Measurements from ENCODE around the gene DCBLD1. TPM values are rescaled to one million over a fixed set of nuclear protein-coding genes. Genes with fewer than 3 reads are reported as not detected.

The DCBLD1 gene
- polyA plus RNA-seq, 3 donors = 2.9 to 3.3 (median 3.1) TPM

GRCh38 chr6:117568247-117568646 is 85.8 kb downstream of the DCBLD1 start:
- H3K27ac ChIP-seq (ENCODE audit: low read depth in 1 of 2, low read length in 2 of 2) = no peak overlapping the region
- H3K27ac Mint-ChIP-seq = no peak overlapping the region
- H3K4me3 ChIP-seq (replicated peaks in 1 of 3; ENCODE audit: low read depth in 2 of 3, low read length in 3 of 3) = no peak overlapping the region
- no peaks in the 10 kb centered on the region for H3K4me1 Mint-ChIP-seq
- intact Hi-C loops (cut with micrococcal nuclease) = no loop called here
- no CpG with 5 or more reads among the region's 2 CpGs for WGBS (ENCODE audit: insufficient coverage)
- peaks cover 0 to 1% (median 0%) of the 10 kb centered on the region in 3 donors for H3K27me3 Mint-ChIP-seq (ENCODE audit: low read depth in 3 of 3)
- no peak overlapping the region for H3K9ac ChIP-seq (ENCODE audit: insufficient read depth, low read length, poor library complexity, severe bottlenecking)
- no peak overlapping the region for H3K4me3 Mint-ChIP-seq
- no peaks in the 10 kb centered on the region for H3K27me3 ChIP-seq (ENCODE audit: control insufficient read depth in 2 of 2, insufficient read depth in 2 of 2, low read length in 2 of 2)
- H3K36me3 ChIP-seq (replicated peaks in 1 of 2; ENCODE audit: control insufficient read depth in 1 of 2, insufficient read depth in 2 of 2, low read length in 2 of 2) = peaks cover 77 to 100% of the 10 kb centered on the region in 2 donors
- no peaks in the 10 kb centered on the region for H3K79me2 ChIP-seq (ENCODE audit: insufficient read depth, low read length)
- no peaks in the 10 kb centered on the region for H4K20me1 ChIP-seq (ENCODE audit: insufficient read depth, low read length)
- H3K4me1 ChIP-seq (ENCODE audit: control insufficient read depth in 1 of 2, insufficient read depth in 2 of 2, low read length in 2 of 2) = no peaks in the 10 kb centered on the region
- no peaks in the 10 kb centered on the region for H3K9me3 Mint-ChIP-seq
- no peaks in the 10 kb centered on the region for H3K9me3 ChIP-seq (replicated peaks in 1 of 2; ENCODE audit: control insufficient read depth in 1 of 2, insufficient read depth in 1 of 2, low read length in 2 of 2)
- no peak for TF ChIP-seq CTCF (IDR thresholded peaks at IDR 0.05)
- peaks cover 63 to 72% of the 10 kb centered on the region in 2 donors for H3K36me3 Mint-ChIP-seq
- H3K4me2 ChIP-seq (replicated peaks; ENCODE audit: extremely low read depth, low read length, poor library complexity, severe bottlenecking) = no peak overlapping the region
- H2AFZ ChIP-seq (ENCODE audit: insufficient read depth, low read depth, low read length, poor library complexity, severe bottlenecking) = no peak overlapping the region
- no peak for DNase-seq

- H3K4me3 Mint-ChIP-seq = no peak overlapping the region
- H3K27ac Mint-ChIP-seq = no peak overlapping the region
- intact Hi-C loops (cut with micrococcal nuclease) = no loop called here
- no peaks in the 10 kb centered on the region for H3K4me1 Mint-ChIP-seq
- TF ChIP-seq CTCF (IDR thresholded peaks at IDR 0.05) = no peak
- no peaks in the 10 kb centered on the region for H3K27me3 ChIP-seq (ENCODE audit: control insufficient read depth in 2 of 2, insufficient read depth in 2 of 2, low read length in 2 of 2)
- no peak overlapping the region for H3K9ac ChIP-seq (ENCODE audit: insufficient read depth, low read length, poor library complexity, severe bottlenecking)
- WGBS (ENCODE audit: insufficient coverage) = no CpG with 5 or more reads among the region's 1 CpG
- no peak overlapping the region for H3K4me3 ChIP-seq (replicated peaks in 1 of 3; ENCODE audit: low read depth in 2 of 3, low read length in 3 of 3)
- H3K27me3 Mint-ChIP-seq (ENCODE audit: low read depth in 3 of 3) = peaks cover 0 to 1% (median 0%) of the 10 kb centered on the region in 3 donors
- no peaks in the 10 kb centered on the region for H3K9me3 Mint-ChIP-seq
- peaks cover 63 to 71% of the 10 kb centered on the region in 2 donors for H3K36me3 Mint-ChIP-seq
- no peaks in the 10 kb centered on the region for H3K4me1 ChIP-seq (ENCODE audit: control insufficient read depth in 1 of 2, insufficient read depth in 2 of 2, low read length in 2 of 2)
- no peaks in the 10 kb centered on the region for H4K20me1 ChIP-seq (ENCODE audit: insufficient read depth, low read length)
- H3K79me2 ChIP-seq (ENCODE audit: insufficient read depth, low read length) = no peaks in the 10 kb centered on the region
- no peaks in the 10 kb centered on the region for H3K9me3 ChIP-seq (replicated peaks in 1 of 2; ENCODE audit: control insufficient read depth in 1 of 2, insufficient read depth in 1 of 2, low read length in 2 of 2)
- no peak overlapping the region for H2AFZ ChIP-seq (ENCODE audit: insufficient read depth, low read depth, low read length, poor library complexity, severe bottlenecking)
- H3K27ac ChIP-seq (ENCODE audit: low read depth in 1 of 2, low read length in 2 of 2) = no peak overlapping the region
- no peak for DNase-seq
- H3K4me2 ChIP-seq (replicated peaks; ENCODE audit: extremely low read depth, low read length, poor library complexity, severe bottlenecking) = no peak overlapping the region
- peaks cover 78 to 97% of the 10 kb centered on the region in 2 donors for H3K36me3 ChIP-seq (replicated peaks in 1 of 2; ENCODE audit: control insufficient read depth in 1 of 2, insufficient read depth in 2 of 2, low read length in 2 of 2)
Observed at GRCh38 chr6:117568831-117569410, 86.4 kb downstream of the DCBLD1 start.

All from CD14-positive monocyte (primary cell).